Esophagus (tissue), 2 donors: ENCODE data around the gene HPGD. TPM values are rescaled to one million over a fixed set of nuclear protein-coding genes. Genes with fewer than 3 reads are reported as not detected.
"Not testable (repeated sequence)": the region's sequence is repeated elsewhere in the genome, so short reads cannot be mapped to it uniquely, and the experiment has no call there.

ENCODE experiments used
- H3K27ac ChIP-seq, 2 donors: one replicate each; pipeline ENCODE4 v1.5.1; 2013; ENCODE audit warnings: low read depth in 2 of 2, mild to moderate bottlenecking in 2 of 2, inconsistent platforms in 1 of 2, low read length in 1 of 2, moderate library complexity in 1 of 2
- H3K27me3 ChIP-seq, 2 donors: one replicate each; pipeline ENCODE4 v1.6.1; 2013; ENCODE audit warnings: low read length in 2 of 2, control low read depth in 1 of 2, mild to moderate bottlenecking in 1 of 2; ENCODE audit not compliant: insufficient read depth in 2 of 2, control insufficient read depth in 1 of 2
- H3K36me3 ChIP-seq, 2 donors: one replicate each; pipeline ENCODE4 v1.6.1; 2013; ENCODE audit warnings: low read length in 1 of 2; ENCODE audit not compliant: control insufficient read depth in 2 of 2, insufficient read depth in 2 of 2
- H3K4me1 ChIP-seq, 2 donors: one replicate each; pipeline ENCODE4 v1.6.1; 2013; ENCODE audit warnings: low read length in 1 of 2; ENCODE audit not compliant: control insufficient read depth in 2 of 2, insufficient read depth in 2 of 2
- H3K4me3 ChIP-seq, 2 donors: one replicate each; pipeline ENCODE4 v1.5.1; 2013; ENCODE audit warnings: low read length in 2 of 2, mild to moderate bottlenecking in 2 of 2, low read depth in 1 of 2, moderate library complexity in 1 of 2
- H3K9me3 ChIP-seq, 2 donors: one replicate each; pipeline ENCODE4 v1.6.1; 2013; ENCODE audit warnings: mild to moderate bottlenecking in 2 of 2, low read depth in 1 of 2, low read length in 1 of 2, moderate library complexity in 1 of 2; ENCODE audit not compliant: control insufficient read depth in 2 of 2, insufficient read depth in 1 of 2
- WGBS, 2 donors: extraction: QIAGEN DNeasy Blood & Tissue Kit; methylation state at CpG; one replicate each; pipeline ENCODE4 v1.1.7; 2013; 5-methylcytosine and 5-hydroxymethylcytosine counted together
- polyA plus RNA-seq, 2 donors: library from polyadenylated mRNA; stranded (reverse); fragments of 200-250 nt; gene quantifications; one replicate each; pipeline ENCODE4 v1.2.3, GENCODE V29; 2013
- donor health status: healthy with polysubstance abuse.
- donor health status: Bipolar disorder and iron deficiency.

Gene HPGD
- polyA plus RNA-seq, 2 donors, result 60.9 to 164 TPM

DNA sequence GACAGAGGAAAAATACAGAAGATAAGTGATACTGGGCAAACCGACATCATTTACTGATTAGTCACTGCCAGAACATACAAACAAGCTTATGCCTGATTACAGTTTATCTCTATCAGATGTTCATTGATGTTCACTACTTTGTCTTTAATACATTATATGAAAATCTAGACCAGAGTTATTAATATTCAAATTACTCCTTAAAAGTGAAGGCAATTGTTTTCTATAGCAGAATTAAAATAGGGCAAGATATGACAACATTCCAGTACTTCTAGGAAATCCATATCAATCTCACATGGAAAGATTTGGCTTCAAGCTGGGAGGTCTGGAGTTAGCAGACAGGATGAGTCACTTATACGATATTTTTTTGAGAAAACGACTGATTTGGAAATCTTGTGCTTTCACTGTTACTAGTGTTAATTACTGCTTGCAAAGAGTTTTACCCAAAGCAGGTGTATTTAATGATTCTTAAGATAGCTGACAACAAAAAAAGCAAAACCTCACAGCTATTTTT lies 31.8 kb downstream of the HPGD start:
- H3K27ac ChIP-seq, result no peak overlapping the region
- no peaks in the 10 kb centered on the region for H3K27me3 ChIP-seq
- 28 to 37% methylated on average over 3 of the region's 3 CpGs for WGBS, 2 donors
- peaks cover 0 to 2% of the 10 kb centered on the region in 2 donors for H3K36me3 ChIP-seq
- no peak overlapping the region for H3K4me3 ChIP-seq
- H3K9me3 ChIP-seq, result no peaks in the 10 kb centered on the region
- H3K4me1 ChIP-seq, result no peaks in the 10 kb centered on the region

- not testable (repeated sequence) for H3K27me3 ChIP-seq, H3K9me3 ChIP-seq, H3K36me3 ChIP-seq, H3K4me1 ChIP-seq, H3K27ac ChIP-seq, H3K4me3 ChIP-seq
- 93 to 95% methylated on average over 10 of the region's 10 CpGs for WGBS, 2 donors
Measured at GRCh38 chr4:174488368-174488767, 33.9 kb downstream of the HPGD start.

GRCh38 chr4:174485025-174485424 lies 37.3 kb downstream of the HPGD start:
- no peak overlapping the region for H3K27ac ChIP-seq
- WGBS, 2 donors, result 79 to 83% methylated on average over 5 of the region's 5 CpGs
- no peaks in the 10 kb centered on the region for H3K36me3 ChIP-seq

GRCh38 chr4:174483792-174484191 lies 38.5 kb downstream of the HPGD start:
- H3K4me3 ChIP-seq, result no peak overlapping the region
- no peak overlapping the region for H3K27ac ChIP-seq
- no peaks in the 10 kb centered on the region for H3K9me3 ChIP-seq
- no peaks in the 10 kb centered on the region for H3K36me3 ChIP-seq
- no peaks in the 10 kb centered on the region for H3K4me1 ChIP-seq
- H3K27me3 ChIP-seq, result no peaks in the 10 kb centered on the region
- WGBS, 2 donors, result 84 to 93% methylated on average over 3 of the region's 3 CpGs

More at GRCh38 chr4:174485025-174485424, 37.3 kb downstream of the HPGD start:
- H3K27me3 ChIP-seq, result no peaks in the 10 kb centered on the region
- no peak overlapping the region for H3K4me3 ChIP-seq
- no peaks in the 10 kb centered on the region for H3K9me3 ChIP-seq
- H3K4me1 ChIP-seq, result no peaks in the 10 kb centered on the region

GRCh38 chr4:174479140-174479539 lies 43.1 kb downstream of the HPGD start:
- Histone ChIP-seq H3K36me3 (no peaks in the 10 kb centered on the region), H3K27ac (no peak overlapping the region), H3K9me3 (no peaks in the 10 kb centered on the region), H3K4me1 (no peaks in the 10 kb centered on the region), H3K27me3 (no peaks in the 10 kb centered on the region), H3K4me3 (no peak overlapping the region)
- 95 to 98% methylated on average over 2 of the region's 2 CpGs for WGBS, 2 donors

DNA sequence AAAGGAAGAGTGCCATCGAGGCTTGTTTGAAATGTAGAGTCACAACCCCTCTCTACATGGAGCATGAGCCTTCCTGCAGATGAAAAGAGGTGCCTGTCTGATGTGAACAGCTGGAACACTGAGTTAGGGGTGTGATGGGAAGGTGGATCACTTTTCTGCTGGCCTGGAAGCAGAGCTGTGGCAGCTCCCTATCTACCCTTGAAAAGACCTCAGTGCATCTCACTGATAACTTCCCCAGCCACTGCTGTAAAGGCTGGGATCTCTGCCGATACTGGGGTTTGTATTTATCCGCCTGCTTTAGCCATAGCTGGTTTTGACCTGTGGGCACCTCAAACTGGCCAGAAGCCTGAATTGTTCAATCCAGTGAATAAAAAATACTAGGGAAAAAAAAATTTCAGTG lies 46.8 kb downstream of the HPGD start:
- Histone ChIP-seq H3K4me3 (no peak overlapping the region), H3K9me3 (peaks cover 0 to 2% of the 10 kb centered on the region in 2 donors), H3K27ac (no peak overlapping the region), H3K36me3 (no peaks in the 10 kb centered on the region), H3K27me3 (no peaks in the 10 kb centered on the region), H3K4me1 (no peaks in the 10 kb centered on the region)
- 87 to 90% methylated on average over 3 of the region's 3 CpGs for WGBS, 2 donors

DNA sequence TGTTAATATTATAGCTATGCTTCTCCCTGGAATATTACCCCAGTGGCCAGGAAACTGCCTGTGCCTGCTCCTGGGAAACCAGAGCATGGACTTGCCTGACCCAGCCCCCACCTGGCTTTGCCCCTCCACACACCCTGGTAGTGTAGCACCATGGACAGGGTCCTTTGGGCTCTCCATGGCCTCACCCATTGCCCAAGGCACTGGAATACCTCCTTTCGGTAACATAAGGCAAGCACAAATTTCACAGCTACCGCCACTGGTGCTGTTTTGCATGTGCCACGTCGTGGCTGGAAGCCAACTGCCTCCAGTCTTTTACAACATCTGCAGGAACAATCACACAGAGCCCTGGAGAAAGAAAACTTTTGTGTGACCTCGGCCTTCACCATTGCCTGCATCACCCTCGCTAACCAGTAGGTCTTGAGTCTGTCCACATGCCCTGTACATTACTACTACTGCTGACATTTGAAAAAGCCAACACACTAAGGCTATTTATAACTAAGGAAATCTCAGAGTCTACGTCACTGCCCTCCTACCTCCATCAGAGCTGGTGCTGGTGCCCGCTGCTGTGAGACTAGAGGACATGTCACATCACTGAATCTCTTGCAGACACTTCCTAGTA lies 47.7 kb downstream of the HPGD start:
- Histone ChIP-seq H3K36me3 (no peaks in the 10 kb centered on the region), H3K4me1 (no peaks in the 10 kb centered on the region), H3K4me3 (no peak overlapping the region), H3K27me3 (no peaks in the 10 kb centered on the region), H3K9me3 (peaks cover 0 to 2% of the 10 kb centered on the region in 2 donors), H3K27ac (no peak overlapping the region)
- 65 to 69% methylated on average over 8 of the region's 8 CpGs for WGBS, 2 donors

DNA sequence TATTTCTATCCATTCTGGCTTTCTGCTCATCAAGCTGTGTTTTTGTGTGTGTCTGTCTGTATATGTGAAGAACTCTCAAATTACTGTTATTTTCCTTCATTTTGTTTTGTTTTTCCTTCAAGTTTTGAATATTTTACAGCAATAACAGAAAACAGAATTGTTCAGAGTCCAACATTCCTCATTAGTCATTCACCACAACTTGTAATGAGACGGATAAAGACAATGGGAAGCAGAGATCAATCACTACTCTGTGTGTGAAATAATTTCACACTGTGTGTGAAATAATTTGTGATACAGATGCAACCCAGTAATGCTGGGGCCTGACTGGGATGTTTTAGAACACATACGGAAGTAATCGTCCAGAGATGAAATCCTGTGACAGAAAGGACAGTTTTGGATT lies 55.2 kb downstream of the HPGD start:
- peaks cover 0 to 2% of the 10 kb centered on the region in 2 donors for H3K9me3 ChIP-seq
- 72 to 80% methylated on average over 3 of the region's 3 CpGs for WGBS, 2 donors
- no peaks in the 10 kb centered on the region for H3K27me3 ChIP-seq
- H3K27ac ChIP-seq, result no peak overlapping the region
- H3K36me3 ChIP-seq, result no peaks in the 10 kb centered on the region
- H3K4me3 ChIP-seq, result no peak overlapping the region
- no peaks in the 10 kb centered on the region for H3K4me1 ChIP-seq

- Histone ChIP-seq H3K4me1 (no peaks in the 10 kb centered on the region), H3K9me3 (no peaks in the 10 kb centered on the region), H3K36me3 (no peaks in the 10 kb centered on the region), H3K27ac (no peak overlapping the region), H3K4me3 (no peak overlapping the region), H3K27me3 (no peaks in the 10 kb centered on the region)
- 76 to 87% methylated on average over 3 of the region's 3 CpGs for WGBS, 2 donors
Measured at GRCh38 chr4:174464949-174465348, 57.3 kb downstream of the HPGD start.

GRCh38 chr4:174461466-174462106 lies 60.7 kb downstream of the HPGD start:
- H3K27ac ChIP-seq, result no peak overlapping the region
- no peaks in the 10 kb centered on the region for H3K36me3 ChIP-seq
- H3K4me3 ChIP-seq, result no peak overlapping the region
- no peaks in the 10 kb centered on the region for H3K27me3 ChIP-seq
- 33 to 39% methylated on average over 3 of the region's 3 CpGs for WGBS, 2 donors
- no peaks in the 10 kb centered on the region for H3K9me3 ChIP-seq
- H3K4me1 ChIP-seq, result no peaks in the 10 kb centered on the region
